Measurements from ENCODE around the gene ZNF185. TPM values are rescaled to one million over a fixed set of nuclear protein-coding genes. Genes with fewer than 3 reads are reported as not detected.

Gene ZNF185
- total and polyA plus RNA-seq, 10 of the 15 experiments (the other 5 are each of a cell fraction or from before 2014, with no cell fraction given), result 0.23 to 1.3 (median 0.55) TPM

DNA sequence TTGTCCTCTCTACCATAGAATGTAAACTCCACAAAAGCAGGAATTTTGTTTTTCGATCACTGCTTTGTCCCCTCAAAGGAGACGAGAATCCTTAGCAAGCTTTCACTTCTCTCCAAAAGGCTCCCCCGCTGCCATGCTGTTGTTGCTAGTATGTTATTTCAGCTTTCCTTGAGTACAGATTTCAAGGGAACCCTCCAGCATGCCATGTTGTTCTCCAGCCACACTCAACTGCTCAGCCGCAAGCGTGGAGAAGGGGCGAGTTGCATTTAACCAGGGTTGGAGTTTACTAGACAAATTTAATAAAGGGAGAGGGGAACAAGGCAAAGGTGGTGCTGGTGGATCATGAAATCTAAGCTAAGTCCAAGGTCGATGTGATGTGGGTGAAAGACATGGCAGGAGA is 43.9 kb upstream of the ZNF185 start (continued):
- TF ChIP-seq ZNF207 (IDR thresholded peaks at IDR 0.05; ENCODE audit: borderline replicate concordance), result no peak
- TF ChIP-seq RELA (IDR thresholded peaks at IDR 0.05; ENCODE audit: borderline replicate concordance, partially characterized antibody), result no peak
- TF ChIP-seq ESRRA (IDR thresholded peaks at IDR 0.05; ENCODE audit: low read length), result no peak

DNA sequence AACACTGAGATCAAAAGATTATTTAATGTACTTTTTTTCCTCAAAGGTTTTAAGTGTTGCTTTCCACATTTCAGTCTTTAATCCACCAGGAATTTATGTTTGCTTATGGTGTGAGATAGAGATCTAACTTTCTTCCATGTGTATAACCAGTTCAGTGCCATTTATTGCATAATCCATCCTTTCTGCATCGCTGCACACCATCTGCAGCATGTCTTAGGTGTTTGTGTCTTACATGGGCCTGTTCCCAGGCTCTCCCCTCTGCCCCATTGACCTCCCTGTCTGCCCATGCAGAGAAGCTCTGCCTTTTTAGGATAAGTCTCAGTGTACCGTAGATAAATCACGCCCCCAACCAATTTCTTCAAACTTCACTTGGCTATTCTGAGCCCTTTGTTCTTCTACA is 36.8 kb upstream of the ZNF185 start:
- Histone ChIP-seq H3K4me3 (no peak overlapping the region), H3K9me3 (replicated peaks; ENCODE audit: control insufficient read depth, insufficient read depth, low read length) (no peaks in the 10 kb centered on the region), H3K36me3 (ENCODE audit: control insufficient read depth in 2 of 2, insufficient read depth in 2 of 2, low read length in 1 of 2) (no peaks in the 10 kb centered on the region; a peak in 4 of 4 replicates), H3K4me1 (ENCODE audit: control insufficient read depth, insufficient read depth, low read length) (no peaks in the 10 kb centered on the region), H4K20me1 (ENCODE audit: control insufficient read depth, insufficient read depth) (no peaks in the 10 kb centered on the region), H2AFZ (ENCODE audit: control insufficient read depth, low read depth, low read length) (no peak overlapping the region), H3K79me2 (ENCODE audit: control insufficient read depth, insufficient read depth, low read length) (no peaks in the 10 kb centered on the region), H3K9ac (ENCODE audit: control insufficient read depth, insufficient read depth, low read length) (no peak overlapping the region), H3K4me2 (ENCODE audit: control insufficient read depth, insufficient read depth) (no peak overlapping the region), H3K27me3 (replicated peaks in 1 of 2; ENCODE audit: control insufficient read depth in 2 of 2, insufficient read depth in 2 of 2, low read length in 1 of 2) (no peaks in the 10 kb centered on the region), H3K27ac (ENCODE audit: control insufficient read depth, insufficient read depth) (no peak overlapping the region)
- 72% methylated on average over 3 of the region's 3 CpGs for WGBS (ENCODE audit: insufficient coverage, insufficient replicate concordance, low lambda C conversion rate, missing lambda C conversion rate)
- intact Hi-C loops (cut with micrococcal nuclease; ENCODE audit: unreplicated experiment), result no loop called here
- in situ Hi-C loops (cut with MboI), result no loop called here
- no peak for TF ChIP-seq NFXL1 (IDR thresholded peaks at IDR 0.05; ENCODE audit: borderline replicate concordance)
- no peak for TF ChIP-seq SPI1 (IDR thresholded peaks at IDR 0.05; ENCODE audit: borderline replicate concordance, insufficient read depth, low read depth, low read length)
- TF ChIP-seq, protein P1, sequence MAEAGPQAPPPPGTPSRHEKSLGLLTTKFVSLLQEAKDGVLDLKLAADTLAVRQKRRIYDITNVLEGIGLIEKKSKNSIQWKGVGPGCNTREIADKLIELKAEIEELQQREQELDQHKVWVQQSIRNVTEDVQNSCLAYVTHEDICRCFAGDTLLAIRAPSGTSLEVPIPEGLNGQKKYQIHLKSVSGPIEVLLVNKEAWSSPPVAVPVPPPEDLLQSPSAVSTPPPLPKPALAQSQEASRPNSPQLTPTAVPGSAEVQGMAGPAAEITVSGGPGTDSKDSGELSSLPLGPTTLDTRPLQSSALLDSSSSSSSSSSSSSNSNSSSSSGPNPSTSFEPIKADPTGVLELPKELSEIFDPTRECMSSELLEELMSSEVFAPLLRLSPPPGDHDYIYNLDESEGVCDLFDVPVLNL (IDR thresholded peaks at IDR 0.05; ENCODE audit: low read depth, low read length), result no peak
- TF ChIP-seq MYC (IDR thresholded peaks at IDR 0.05; ENCODE audit: insufficient read depth, insufficient read length, insufficient replicate concordance, low read length, severe bottlenecking), result no peak
- no peak for TF ChIP-seq ZNF217 (IDR thresholded peaks at IDR 0.05)
- no peak for TF ChIP-seq TBL1XR1 (IDR thresholded peaks at IDR 0.05; ENCODE audit: low read depth, low read length)
- TF ChIP-seq NFYA (IDR thresholded peaks at IDR 0.05; ENCODE audit: borderline replicate concordance, low read depth, low read length), result no peak
- no peak for TF ChIP-seq POLR2AphosphoS5 (IDR thresholded peaks at IDR 0.05; ENCODE audit: low read length)
- no peak for FAIRE-seq
- no TSS peak for BruUV-seq (replicated peaks)
- DNase-seq (ENCODE audit: low read depth, low spot score), result no peak
- ATAC-seq, result no peak
- ChIA-PET CTCF (no interaction called here), SMC1A (ENCODE audit: uncharacterized antibody, unreplicated experiment) (no interaction called here), POLR2A (no interaction called here), RAD21 (ENCODE audit: unreplicated experiment) (no interaction called here)

Data from GM12878 (cell line).